ENCODE data around the gene CD47.

DNA sequence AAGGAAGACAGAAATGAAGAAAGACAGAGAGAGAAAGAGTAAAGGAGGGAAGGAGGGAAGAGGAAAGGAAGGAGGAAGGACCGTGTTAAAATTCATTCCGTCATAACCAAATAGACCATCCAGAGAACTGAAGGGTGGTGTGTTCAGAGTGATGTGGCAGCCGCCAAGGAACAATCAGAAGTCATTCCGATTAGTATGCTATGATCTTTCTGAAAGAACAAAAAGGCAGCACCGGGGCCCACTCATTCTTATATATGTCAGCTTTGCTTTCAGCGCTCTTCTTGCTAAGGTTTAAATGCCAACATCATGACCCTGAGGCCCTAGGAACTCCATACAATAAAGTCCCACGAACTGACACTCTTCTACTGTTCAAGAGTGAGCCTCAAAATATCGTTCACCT lies 78.5 kb downstream of the CD47 start:
- TF ChIP-seq, protein P1, sequence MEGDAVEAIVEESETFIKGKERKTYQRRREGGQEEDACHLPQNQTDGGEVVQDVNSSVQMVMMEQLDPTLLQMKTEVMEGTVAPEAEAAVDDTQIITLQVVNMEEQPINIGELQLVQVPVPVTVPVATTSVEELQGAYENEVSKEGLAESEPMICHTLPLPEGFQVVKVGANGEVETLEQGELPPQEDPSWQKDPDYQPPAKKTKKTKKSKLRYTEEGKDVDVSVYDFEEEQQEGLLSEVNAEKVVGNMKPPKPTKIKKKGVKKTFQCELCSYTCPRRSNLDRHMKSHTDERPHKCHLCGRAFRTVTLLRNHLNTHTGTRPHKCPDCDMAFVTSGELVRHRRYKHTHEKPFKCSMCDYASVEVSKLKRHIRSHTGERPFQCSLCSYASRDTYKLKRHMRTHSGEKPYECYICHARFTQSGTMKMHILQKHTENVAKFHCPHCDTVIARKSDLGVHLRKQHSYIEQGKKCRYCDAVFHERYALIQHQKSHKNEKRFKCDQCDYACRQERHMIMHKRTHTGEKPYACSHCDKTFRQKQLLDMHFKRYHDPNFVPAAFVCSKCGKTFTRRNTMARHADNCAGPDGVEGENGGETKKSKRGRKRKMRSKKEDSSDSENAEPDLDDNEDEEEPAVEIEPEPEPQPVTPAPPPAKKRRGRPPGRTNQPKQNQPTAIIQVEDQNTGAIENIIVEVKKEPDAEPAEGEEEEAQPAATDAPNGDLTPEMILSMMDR (conservative IDR thresholded peaks at IDR 0.05; ENCODE audit: low read depth, low read length), result no peak
- TF ChIP-seq POLR2A (IDR thresholded peaks at IDR 0.05; ENCODE audit: low read depth, low read length), result no peak

Data from IMR-90 (cell line).